HG03060 (cell line): ENCODE measurements around the gene TMEM145.
"Not testable (repeated sequence)": the region's sequence is repeated elsewhere in the genome, so short reads cannot be mapped to it uniquely, and the experiment has no call there.

Experiments used
- ATAC-seq: cut with Tn5 transposase; IDR thresholded peaks from one replicate; pipeline ENCODE4 v1.9.1; 2021; ENCODE audit warnings: low read depth, moderate number of reproducible peaks; ENCODE audit not compliant: unreplicated experiment

Gene TMEM145

GRCh38 chr19:42311657-42312056, 1.5 kb upstream of the TMEM145 start:
- ATAC-seq = no peak

GRCh38 chr19:42312370-42312769, 739 bp upstream of the TMEM145 start:
- ATAC-seq = no peak

- ATAC-seq = no peak
Measured at GRCh38 chr19:42313840-42314755, 989 bp downstream of the TMEM145 start.

- ATAC-seq = no peak
Measured at GRCh38 chr19:42315024-42315423, 1.9 kb downstream of the TMEM145 start.

- no peak for ATAC-seq
Measured at GRCh38 chr19:42316223-42317211, 3.4 kb downstream of the TMEM145 start.

DNA sequence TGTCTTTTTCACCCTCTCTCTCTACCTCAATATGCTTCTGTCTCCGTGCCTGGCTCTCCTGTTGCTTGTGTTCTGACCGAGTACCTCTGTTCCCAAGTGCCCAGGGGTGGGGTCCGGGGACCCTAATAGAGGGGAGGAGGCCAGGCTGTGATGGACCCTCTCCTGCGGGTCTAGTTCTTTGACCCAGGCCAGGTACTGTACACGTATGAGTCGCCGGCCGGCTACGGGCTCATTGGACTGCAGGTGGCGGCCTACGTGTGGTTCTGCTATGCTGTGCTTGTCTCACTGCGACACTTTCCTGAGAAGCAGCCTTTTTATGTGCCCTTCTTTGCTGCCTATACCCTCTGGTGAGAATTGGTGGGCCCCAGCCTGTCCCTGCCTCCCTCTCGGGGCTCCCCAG, 4.4 kb downstream of the TMEM145 start:
- ATAC-seq = no peak

DNA sequence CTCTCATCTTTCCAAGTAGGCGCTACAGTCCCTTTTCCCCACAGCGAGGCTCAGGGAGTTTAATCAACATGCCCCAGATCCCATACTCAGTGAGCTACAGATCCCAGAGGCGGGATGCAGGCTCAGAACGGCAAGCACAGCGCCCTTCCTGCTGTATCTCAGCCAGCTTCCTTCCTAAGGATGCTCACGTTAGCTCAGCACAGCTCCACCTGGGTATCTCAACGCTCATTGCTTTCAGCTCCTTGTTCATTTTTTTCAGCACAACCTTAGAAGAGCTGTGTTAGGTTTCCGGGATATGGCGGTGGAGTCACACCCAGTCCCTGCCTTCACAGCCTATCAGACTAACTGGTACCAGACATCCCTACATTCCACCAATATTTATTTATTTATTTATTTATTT, 9.2 kb downstream of the TMEM145 start:
- ATAC-seq = no peak

DNA sequence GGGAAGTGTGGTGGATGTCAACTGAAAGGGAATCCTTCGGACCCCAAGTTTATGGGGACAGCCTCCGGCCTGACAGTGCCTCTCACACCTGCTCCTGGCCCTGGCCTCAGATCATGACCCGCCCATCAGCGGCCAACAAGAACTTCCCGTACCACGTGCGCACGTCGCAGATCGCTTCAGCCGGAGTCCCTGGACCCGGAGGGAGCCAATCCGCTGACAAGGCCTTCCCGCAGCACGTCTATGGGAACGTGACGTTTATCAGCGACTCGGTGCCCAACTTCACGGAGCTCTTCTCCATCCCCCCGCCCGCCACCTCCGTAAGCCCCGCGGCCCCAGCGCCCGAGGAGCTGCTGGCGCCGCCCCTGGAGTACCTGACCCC, 10.4 kb downstream of the TMEM145 start:
- ATAC-seq = no peak

GRCh38 chr19:42323852-42324654, 10.9 kb downstream of the TMEM145 start:
- no peak for ATAC-seq

- ATAC-seq = no peak
Measured at GRCh38 chr19:42324655-42325307, 11.7 kb downstream of the TMEM145 start.

DNA sequence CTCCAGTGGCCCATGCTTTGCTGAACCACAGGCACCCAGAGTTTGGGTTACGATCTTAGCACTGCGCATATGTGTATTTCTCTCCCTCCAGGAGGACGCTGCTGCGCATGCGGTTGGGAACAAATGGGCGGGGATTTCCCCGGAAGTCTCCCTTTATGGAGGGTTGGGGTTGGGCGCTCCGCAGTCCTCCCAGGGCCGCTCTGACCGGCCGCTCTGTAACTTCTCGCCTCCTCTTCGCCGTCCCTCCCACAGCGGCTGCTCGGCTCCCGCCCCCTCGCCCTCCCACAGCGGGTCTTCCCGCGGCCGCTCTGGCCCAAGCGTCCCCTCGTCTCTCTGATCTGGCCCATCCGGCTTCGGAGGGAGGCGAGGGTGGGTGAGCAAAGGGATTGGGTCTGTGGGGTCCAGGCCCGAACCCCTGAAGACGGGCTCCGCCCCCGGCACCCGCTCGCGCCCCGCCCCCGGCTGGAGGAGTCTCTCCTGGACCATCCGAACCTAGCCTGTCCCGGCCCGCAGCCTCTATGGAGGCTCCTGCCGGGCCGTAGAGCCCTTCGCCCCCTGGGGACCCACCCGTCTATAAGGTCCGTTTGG, 12.3 kb downstream of the TMEM145 start, which contains the start of gene MEGF8:
TSS of gene MEGF8 (plus strand) at position 328 of the 588 bp plus-strand sequence. CDS start 609 bp downstream, outside the sequence.
- peak; percentile 92 for ATAC-seq

- peak; percentile 10 for ATAC-seq
Measured at GRCh38 chr19:42325896-42326771, 13.0 kb downstream of the TMEM145 start.

GRCh38 chr19:42326969-42327368, 13.9 kb downstream of the TMEM145 start:
- ATAC-seq = no peak

DNA sequence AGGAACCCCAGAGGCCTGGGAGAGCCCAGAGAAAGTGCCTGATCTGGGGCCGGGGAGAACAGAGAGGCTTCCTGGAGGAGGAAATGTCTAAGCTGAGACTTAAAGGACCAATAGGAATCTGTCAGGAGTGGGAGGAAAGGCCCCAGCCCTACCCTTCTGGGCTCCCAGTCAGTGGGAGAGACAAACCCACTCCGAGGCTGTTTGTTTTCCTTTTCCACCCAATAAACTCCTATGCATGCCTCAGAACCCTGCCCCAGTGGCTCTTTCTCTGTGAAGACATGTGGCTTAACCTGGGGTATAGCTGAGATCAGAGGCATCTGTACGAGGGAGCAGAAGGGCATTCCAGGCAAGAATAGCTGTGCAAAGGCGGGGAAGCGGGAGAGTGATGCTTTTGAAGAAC, 14.3 kb downstream of the TMEM145 start:
- ATAC-seq = no peak

DNA sequence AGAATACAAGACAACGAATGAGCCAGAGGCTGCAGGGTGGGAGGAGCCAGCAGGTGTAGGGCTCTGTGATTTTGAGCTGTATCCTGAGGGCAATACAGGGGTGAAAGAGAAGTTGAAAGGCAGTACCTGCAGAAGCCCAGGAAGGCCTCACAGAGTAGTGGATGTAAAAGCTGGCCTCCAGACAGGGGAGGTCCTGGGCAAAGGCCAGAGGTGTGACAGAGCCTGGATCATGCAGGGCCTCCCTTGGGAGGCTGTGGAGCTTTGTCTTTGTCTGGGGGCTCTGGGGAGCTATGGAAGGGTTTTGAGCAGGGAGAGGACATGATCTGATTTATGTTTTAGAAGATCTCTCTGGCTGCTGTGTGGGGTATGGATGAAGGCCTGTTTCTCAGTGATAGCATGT, 15.0 kb downstream of the TMEM145 start:
- ATAC-seq = no peak

DNA sequence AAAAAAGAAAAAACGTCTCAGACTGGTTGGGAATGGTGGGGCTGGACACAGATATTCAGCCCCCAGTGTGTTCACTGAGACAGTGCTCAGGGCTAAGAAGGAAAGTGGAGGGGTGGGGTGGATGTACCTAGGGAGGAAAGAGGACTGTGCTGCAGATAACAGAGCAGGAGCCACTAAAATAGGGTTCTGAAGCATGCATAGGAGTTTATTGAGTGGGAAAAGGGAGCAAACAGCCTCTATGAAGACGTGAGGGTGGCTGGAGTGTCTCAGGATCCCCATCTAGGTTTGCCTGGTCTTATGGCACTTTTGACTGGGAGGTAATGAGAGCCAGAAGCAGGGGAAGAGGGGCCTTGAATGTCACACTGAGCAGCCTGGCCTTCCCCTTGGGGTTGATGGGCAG, 15.7 kb downstream of the TMEM145 start:
- ATAC-seq = no peak

- no peak for ATAC-seq
Measured at GRCh38 chr19:42330241-42330711, 17.2 kb downstream of the TMEM145 start.

GRCh38 chr19:42331333-42331732, 18.2 kb downstream of the TMEM145 start:
- not testable (repeated sequence) for ATAC-seq
